CD4-positive, alpha-beta memory T cell (primary cell): Measurements from ENCODE around the gene ACACA. TPM values are rescaled to one million over a fixed set of nuclear protein-coding genes. Genes with fewer than 3 reads are reported as not detected.
A peak's percentile ranks its signal among the peaks of the same experiment; 100 is the strongest.

Experiments used
- CTCF ChIA-PET: fragments of 350-600 bp; sonication (Branson Sonifier 250); formaldehyde crosslinking; loops from one replicate; lab custom pipeline; 2021; ENCODE audit warnings: inconsistent platforms; ENCODE audit not compliant: partially characterized antibody; lab: Charles Lee
- POLR2A ChIA-PET: fragments of 350-600 bp; sonication (Branson Sonifier 250); formaldehyde crosslinking; loops from one replicate; lab custom pipeline; 2021; ENCODE audit not compliant: partially characterized antibody; lab: Charles Lee
- DNase-seq, 5 donors: peaks; one replicate each; pipeline versions ENCODE4 v3.0.0 to v3.0.0-alpha.2; 2020 to 2022; ENCODE audit warnings: mixed read lengths in 1 of 5
- H3K27ac ChIP-seq: one replicate; pipeline ENCODE4 v1.7.0; 2013; ENCODE audit warnings: low read depth, low read length
- H3K27me3 ChIP-seq: 2 replicates; pipeline ENCODE4 v1.7.0; 2013; ENCODE audit warnings: mild to moderate bottlenecking, low read length, moderate library complexity; ENCODE audit not compliant: insufficient read depth
- H3K36me3 ChIP-seq: 2 replicates; pipeline ENCODE4 v1.7.0; 2013; ENCODE audit warnings: mild to moderate bottlenecking, low read length, moderate library complexity; ENCODE audit not compliant: insufficient read depth
- H3K4me1 ChIP-seq: 2 replicates; pipeline ENCODE4 v1.7.0; 2013; ENCODE audit warnings: mild to moderate bottlenecking, low read length, moderate library complexity; ENCODE audit not compliant: insufficient read depth
- H3K4me3 ChIP-seq, 2 donors: one replicate each; pipeline ENCODE4 v1.7.0; 2013; ENCODE audit warnings: low read length in 2 of 2, mild to moderate bottlenecking in 1 of 2
- H3K9me3 ChIP-seq, 2 donors: one replicate each; pipeline ENCODE4 v1.7.0; 2013; ENCODE audit warnings: low read length in 2 of 2, control low read depth in 1 of 2; ENCODE audit not compliant: control insufficient read depth in 1 of 2
- H3K27ac Mint-ChIP-seq, 7 donors: one replicate each; pipeline ENCODE4 v1.8.0; 2020 to 2021; ENCODE audit warnings: mixed read lengths in 7 of 7, mild to moderate bottlenecking in 6 of 7, inconsistent platforms in 3 of 7, moderate library complexity in 3 of 7
- H3K27me3 Mint-ChIP-seq, 2 donors: one replicate each; pipeline ENCODE4 v1.8.0; 2020 to 2021; ENCODE audit warnings: mixed read lengths in 2 of 2
- H3K36me3 Mint-ChIP-seq, 2 donors: one replicate each; pipeline ENCODE4 v1.8.0; 2020 to 2021; ENCODE audit warnings: mixed read lengths in 2 of 2, inconsistent platforms in 1 of 2, mild to moderate bottlenecking in 1 of 2
- H3K4me1 Mint-ChIP-seq, 4 donors: one replicate each; pipeline ENCODE4 v1.8.0; 2020 to 2021; ENCODE audit warnings: mixed read lengths in 4 of 4, mild to moderate bottlenecking in 1 of 4
- H3K4me3 Mint-ChIP-seq, 8 donors: one replicate each; pipeline ENCODE4 v1.8.0; 2020 to 2021; ENCODE audit warnings: mixed read lengths in 8 of 8, mild to moderate bottlenecking in 7 of 8, moderate library complexity in 6 of 8, inconsistent platforms in 3 of 8
- H3K9me3 Mint-ChIP-seq, 8 donors: one replicate each; pipeline ENCODE4 v1.8.0; 2020 to 2021; ENCODE audit warnings: mixed read lengths in 8 of 8, mild to moderate bottlenecking in 5 of 8, inconsistent platforms in 3 of 8, moderate library complexity in 1 of 8
- intact Hi-C: fragments of 100-400 bp; cut with micrococcal nuclease; formaldehyde crosslinking; loops from one replicate; pipeline ENCODE4 v1.15.1; 2023
- polyA plus RNA-seq, 2 donors: library from polyadenylated mRNA; unstranded; fragments of 300-500 nt; fragmentation: Illumina TruSeq; gene quantifications; one replicate each; pipeline ENCODE4 v1.2.3, GENCODE V29; 2021
- total RNA-seq, 2 experiments: library from RNA; stranded (reverse); gene quantifications; one replicate each; pipeline ENCODE4 v1.2.3, GENCODE V29; 2021

ACACA gene
- total and polyA plus RNA-seq, 4 experiments from 2014 or later: 4.8 to 15.2 (median 10.1) TPM

GRCh38 chr17:37123941-37124820 is 282.5 kb downstream of the ACACA start:
- Mint-ChIP-seq H3K36me3 (peaks cover 37 to 46% of the 10 kb centered on the region in 2 donors), H3K4me3 (no peak overlapping the region), H3K27ac (no peak overlapping the region), H3K4me1 (no peaks in the 10 kb centered on the region), H3K9me3 (no peaks in the 10 kb centered on the region), H3K27me3 (no peaks in the 10 kb centered on the region)
- Histone ChIP-seq H3K27ac (no peak overlapping the region), H3K4me3 (no peak overlapping the region), H3K36me3 (peaks cover 4% of the 10 kb centered on the region), H3K27me3 (no peaks in the 10 kb centered on the region), H3K4me1 (no peaks in the 10 kb centered on the region), H3K9me3 (no peaks in the 10 kb centered on the region)
- intact Hi-C loops: no loop called here
- CTCF ChIA-PET: no interaction called here
- POLR2A ChIA-PET: no interaction called here
- DNase-seq: no peak

DNA sequence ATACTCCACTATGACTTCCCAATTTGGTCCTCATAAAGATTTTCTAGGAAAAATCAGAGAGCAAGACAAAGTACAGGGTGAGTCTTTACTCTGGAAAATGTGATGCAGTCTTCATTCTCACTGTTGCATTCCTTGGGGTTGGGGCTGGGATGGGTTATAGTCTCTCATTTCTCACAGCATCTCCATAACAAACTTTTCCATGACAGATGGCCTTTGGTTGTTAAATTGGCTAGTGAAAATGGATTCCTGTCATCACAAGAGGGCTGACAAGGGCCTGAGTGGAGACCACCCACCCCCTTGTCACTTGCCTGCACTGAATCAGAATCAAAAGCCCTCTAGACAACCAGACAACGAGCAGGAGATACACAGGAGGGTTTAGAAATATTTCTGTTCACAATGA is 283.2 kb downstream of the ACACA start:
- no peaks in the 10 kb centered on the region for H3K9me3 ChIP-seq
- POLR2A ChIA-PET: no interaction called here
- CTCF ChIA-PET: no interaction called here
- H3K4me1 Mint-ChIP-seq: no peaks in the 10 kb centered on the region
- peaks cover 32 to 41% of the 10 kb centered on the region in 2 donors for H3K36me3 Mint-ChIP-seq
- intact Hi-C loops: no loop called here
- H3K9me3 Mint-ChIP-seq: no peaks in the 10 kb centered on the region
- no peak for DNase-seq
- H3K27ac ChIP-seq: no peak overlapping the region
- no peaks in the 10 kb centered on the region for H3K4me1 ChIP-seq
- H3K4me3 Mint-ChIP-seq: no peak overlapping the region
- no peaks in the 10 kb centered on the region for H3K27me3 ChIP-seq
- H3K27ac Mint-ChIP-seq: no peak overlapping the region
- H3K36me3 ChIP-seq: peaks cover 4% of the 10 kb centered on the region
- no peak overlapping the region for H3K4me3 ChIP-seq
- H3K27me3 Mint-ChIP-seq: no peaks in the 10 kb centered on the region

DNA sequence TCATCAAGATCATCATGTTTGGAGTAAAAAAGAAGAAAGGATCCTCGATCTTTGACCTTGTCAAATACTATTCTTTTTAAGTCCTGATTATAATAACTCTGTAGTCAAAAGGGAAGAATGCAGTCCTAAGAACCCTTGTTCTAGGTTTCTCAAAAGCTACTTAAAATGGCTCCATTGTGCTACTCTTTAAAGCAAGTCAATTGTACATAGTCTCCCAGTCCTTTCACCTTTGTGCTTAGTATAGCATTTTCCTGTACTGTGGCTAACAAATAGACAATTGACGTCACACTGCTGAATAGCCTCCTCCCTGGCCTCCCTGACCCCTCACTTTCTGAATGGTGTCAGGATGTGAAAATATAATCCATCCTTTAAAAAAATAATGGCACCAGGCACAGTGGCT is 285.0 kb downstream of the ACACA start:
- Histone ChIP-seq H3K4me3 (no peak overlapping the region), H3K9me3 (no peaks in the 10 kb centered on the region), H3K4me1 (no peaks in the 10 kb centered on the region), H3K27ac (no peak overlapping the region), H3K27me3 (no peaks in the 10 kb centered on the region), H3K36me3 (peaks cover 4% of the 10 kb centered on the region)
- intact Hi-C loops: no loop called here
- DNase-seq: no peak
- no peaks in the 10 kb centered on the region for H3K27me3 Mint-ChIP-seq
- no peak overlapping the region for H3K27ac Mint-ChIP-seq
- peaks cover 30 to 39% of the 10 kb centered on the region in 2 donors for H3K36me3 Mint-ChIP-seq
- H3K4me1 Mint-ChIP-seq: no peaks in the 10 kb centered on the region
- no peak overlapping the region for H3K4me3 Mint-ChIP-seq
- ChIA-PET POLR2A (no interaction called here), CTCF (no interaction called here)
- H3K9me3 Mint-ChIP-seq: no peaks in the 10 kb centered on the region

- Mint-ChIP-seq H3K4me3 (no peak overlapping the region), H3K9me3 (no peaks in the 10 kb centered on the region), H3K36me3 (peaks cover 23 to 26% of the 10 kb centered on the region in 2 donors), H3K27me3 (no peaks in the 10 kb centered on the region), H3K27ac (no peak overlapping the region), H3K4me1 (no peaks in the 10 kb centered on the region)
- CTCF ChIA-PET: interaction anchor here (0.5 kb wide), 1 partner anchor 18 kb away, joined by 3 read pairs; no protein-coding TSS in a partner anchor
- intact Hi-C loops: no loop called here
- no peaks in the 10 kb centered on the region for H3K27me3 ChIP-seq
- peaks cover 4% of the 10 kb centered on the region for H3K36me3 ChIP-seq
- no peak overlapping the region for H3K27ac ChIP-seq
- POLR2A ChIA-PET: no interaction called here
- H3K4me3 ChIP-seq: no peak overlapping the region
- no peaks in the 10 kb centered on the region for H3K4me1 ChIP-seq
- H3K9me3 ChIP-seq: no peaks in the 10 kb centered on the region
- no peak for DNase-seq
Measured at GRCh38 chr17:37118366-37119137, 288.1 kb downstream of the ACACA start.

DNA sequence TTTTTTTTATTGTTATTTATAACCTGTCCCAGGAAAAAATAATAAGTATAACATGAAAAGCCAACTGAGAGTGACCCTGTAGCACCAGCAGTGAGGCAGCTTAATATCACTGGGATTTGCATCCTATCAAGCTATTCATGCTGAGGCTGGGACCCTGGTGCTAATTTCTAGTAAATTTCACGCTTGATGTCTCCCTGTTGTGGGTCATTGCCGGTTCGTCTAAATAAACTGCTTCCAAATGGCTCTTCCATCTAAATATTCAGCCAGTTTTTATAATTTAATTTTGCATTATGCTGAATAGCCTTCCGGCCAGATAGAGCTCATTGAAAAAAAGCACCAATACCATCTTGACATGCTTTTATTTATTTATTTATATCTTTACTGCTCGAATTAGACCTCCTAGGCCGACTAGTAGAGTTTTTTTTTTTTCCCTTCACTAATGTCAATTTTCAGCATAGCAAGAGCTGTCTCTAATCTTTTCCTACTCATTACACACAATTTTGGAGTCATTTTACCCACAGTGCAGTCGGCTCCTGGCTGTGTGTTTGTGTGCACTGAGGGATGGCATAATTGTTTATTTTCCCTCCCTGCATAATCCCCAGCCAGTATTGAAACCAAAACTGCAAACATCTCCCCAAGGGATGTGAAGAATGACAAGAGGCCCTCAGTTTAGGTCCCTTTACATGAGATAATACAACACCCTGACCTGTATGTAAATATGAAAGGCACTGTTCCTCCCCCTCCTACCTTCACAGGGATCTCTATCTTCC is 289.1 kb downstream of the ACACA start:
- Mint-ChIP-seq H3K27me3 (no peaks in the 10 kb centered on the region), H3K4me1 (no peaks in the 10 kb centered on the region), H3K4me3 (no peak overlapping the region), H3K36me3 (peaks cover 23 to 32% of the 10 kb centered on the region in 2 donors), H3K9me3 (no peaks in the 10 kb centered on the region), H3K27ac (peak overlapping the region in 2 of 7 donors; percentile 3 to 37)
- Histone ChIP-seq H3K4me3 (no peak overlapping the region), H3K27me3 (no peaks in the 10 kb centered on the region), H3K27ac (no peak overlapping the region), H3K9me3 (no peaks in the 10 kb centered on the region), H3K4me1 (no peaks in the 10 kb centered on the region), H3K36me3 (peaks cover 4% of the 10 kb centered on the region)
- POLR2A ChIA-PET: no interaction called here
- intact Hi-C loops: no loop called here
- no peak for DNase-seq
- CTCF ChIA-PET: no interaction called here

DNA sequence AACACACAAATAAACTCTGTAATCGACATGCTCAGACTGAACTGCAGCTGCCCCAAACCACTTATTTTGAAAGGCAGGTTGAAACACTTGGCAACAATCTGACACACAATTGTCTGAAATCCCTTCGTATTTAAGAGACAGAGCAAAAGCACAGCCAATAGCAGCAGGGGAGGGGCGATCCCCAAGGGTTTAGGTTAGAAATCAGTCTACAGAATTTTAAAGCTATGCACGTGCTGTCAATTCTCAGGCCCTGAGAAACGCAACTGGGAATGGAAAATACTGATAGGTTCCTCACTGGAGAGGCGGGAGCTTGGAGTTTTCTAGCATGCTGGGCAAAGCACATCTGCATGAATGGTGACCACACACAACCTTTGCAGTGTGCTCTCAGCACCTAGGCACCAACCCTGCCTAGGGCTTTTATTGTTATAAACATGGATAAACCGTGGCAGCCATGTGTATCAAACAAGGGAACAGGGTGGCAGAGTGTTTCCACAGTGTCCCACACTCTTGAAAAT is 289.9 kb downstream of the ACACA start:
- H3K27ac Mint-ChIP-seq: peak overlapping the region in 2 of 7 donors; percentile 27 to 47
- no peaks in the 10 kb centered on the region for H3K4me1 ChIP-seq
- ChIA-PET POLR2A (no interaction called here), CTCF (no interaction called here)
- H3K27me3 Mint-ChIP-seq: no peaks in the 10 kb centered on the region
- H3K36me3 ChIP-seq: peaks cover 4% of the 10 kb centered on the region
- no peaks in the 10 kb centered on the region for H3K4me1 Mint-ChIP-seq
- DNase-seq: no peak
- peaks cover 24 to 32% of the 10 kb centered on the region in 2 donors for H3K36me3 Mint-ChIP-seq
- intact Hi-C loops: no loop called here
- H3K9me3 ChIP-seq: no peaks in the 10 kb centered on the region
- H3K27me3 ChIP-seq: no peaks in the 10 kb centered on the region
- no peaks in the 10 kb centered on the region for H3K9me3 Mint-ChIP-seq
- H3K27ac ChIP-seq: no peak overlapping the region
- H3K4me3 Mint-ChIP-seq: no peak overlapping the region
- H3K4me3 ChIP-seq: no peak overlapping the region
